Cerebellar cortex (tissue), 1 donor: ENCODE measurements around the gene KCNJ4.
"Not testable (repeated sequence)": the region's sequence is repeated elsewhere in the genome, so short reads cannot be mapped to it uniquely, and the experiment has no call there.

Experiments used
- DNase-seq: peaks from one replicate; pipeline ENCODE4 v3.0.0-alpha.2; 2015; ENCODE audit warnings: low spot score

KCNJ4 gene

GRCh38 chr22:38470179-38470578, 15.2 kb upstream of the KCNJ4 start:
- DNase-seq = not testable (repeated sequence)

- no peak for DNase-seq
Measured at GRCh38 chr22:38469306-38469781, 14.3 kb upstream of the KCNJ4 start.

GRCh38 chr22:38468443-38469305, 13.7 kb upstream of the KCNJ4 start:
- no peak for DNase-seq

- no peak for DNase-seq
Measured at GRCh38 chr22:38467904-38468442, 13.0 kb upstream of the KCNJ4 start, which contains the start of gene KDELR3. KDELR3 (plus strand) TSS chr22:38468096; CDS start chr22:38468234, 138 bp downstream.

GRCh38 chr22:38467438-38467903, 12.5 kb upstream of the KCNJ4 start:
- DNase-seq = no peak

GRCh38 chr22:38465673-38466490, 10.9 kb upstream of the KCNJ4 start:
- no peak for DNase-seq

GRCh38 chr22:38464992-38465672, 10.1 kb upstream of the KCNJ4 start:
- no peak for DNase-seq

GRCh38 chr22:38462960-38463784, 8.2 kb upstream of the KCNJ4 start:
- DNase-seq = peak; percentile 72

- peak; percentile 87 for DNase-seq
Measured at GRCh38 chr22:38461414-38462081, 6.5 kb upstream of the KCNJ4 start.

- DNase-seq = peak; percentile 51
Measured at GRCh38 chr22:38461057-38461413, 6.0 kb upstream of the KCNJ4 start.

- DNase-seq = peak; percentile 31
Measured at GRCh38 chr22:38460426-38460840, 5.4 kb upstream of the KCNJ4 start.

- no peak for DNase-seq
Measured at GRCh38 chr22:38456841-38457699, 2.1 kb upstream of the KCNJ4 start.

GRCh38 chr22:38456272-38456835, 1.4 kb upstream of the KCNJ4 start:
- no peak for DNase-seq

- DNase-seq = no peak
Measured at GRCh38 chr22:38455530-38456271, 702 bp upstream of the KCNJ4 start.

GRCh38 chr22:38454353-38455075, 485 bp downstream of the KCNJ4 start:
- peak; percentile 27 for DNase-seq

GRCh38 chr22:38453996-38454352, 1.0 kb downstream of the KCNJ4 start:
- no peak for DNase-seq

- DNase-seq = no peak
Measured at GRCh38 chr22:38453066-38453672, 1.8 kb downstream of the KCNJ4 start.
